Nephron (organoid): Measurements from ENCODE around the gene CDH4.
"Not testable (repeated sequence)": the region's sequence is repeated elsewhere in the genome, so short reads cannot be mapped to it uniquely, and the experiment has no call there.

Experiments used
- H3K27ac Mint-ChIP-seq, 3 experiments: 2 replicates each; pipeline ENCODE4 v1.8.0; 2020; ENCODE audit warnings: mixed read lengths in 3 of 3, mild to moderate bottlenecking in 2 of 3, moderate library complexity in 1 of 3
- H3K27me3 Mint-ChIP-seq: 2 replicates; pipeline ENCODE4 v1.8.0; 2021; ENCODE audit warnings: low read depth, mild to moderate bottlenecking, moderate library complexity, mixed read lengths
- H3K36me3 Mint-ChIP-seq: 2 replicates; pipeline ENCODE4 v1.8.0; 2020; ENCODE audit warnings: low read depth, mixed read lengths
- H3K4me1 Mint-ChIP-seq: 2 replicates; pipeline ENCODE4 v1.8.0; 2020; ENCODE audit warnings: mixed read lengths
- H3K4me3 Mint-ChIP-seq, 3 experiments: 2 replicates each; pipeline ENCODE4 v1.8.0; 2020; ENCODE audit warnings: mild to moderate bottlenecking in 3 of 3, mixed read lengths in 3 of 3, moderate library complexity in 2 of 3
- H3K9me3 Mint-ChIP-seq: 2 replicates; pipeline ENCODE4 v1.8.0; 2020; ENCODE audit warnings: mixed read lengths
- CTCF ChIP-seq, 3 experiments: fragments of 200-600 bp; sonication (generic); IDR thresholded peaks; one replicate each; pipeline ENCODE4 v1.5.0; 2021; ENCODE audit warnings: antibody characterized with exemption in 3 of 3; ENCODE audit not compliant: unreplicated experiment in 3 of 3

CDH4 gene

GRCh38 chr20:61969806-61970205 is 717.7 kb downstream of the CDH4 start:
- Mint-ChIP-seq H3K4me3 (no peak overlapping the region), H3K36me3 (peaks cover 31% of the 10 kb centered on the region), H3K4me1 (no peaks in the 10 kb centered on the region), H3K9me3 (no peaks in the 10 kb centered on the region), H3K27me3 (no peaks in the 10 kb centered on the region), H3K27ac (no peak overlapping the region)
- TF ChIP-seq CTCF (IDR thresholded peaks at IDR 0.05; ENCODE audit: unreplicated experiment in 3 of 3), result no peak

GRCh38 chr20:61970357-61970756 is 718.3 kb downstream of the CDH4 start:
- Mint-ChIP-seq H3K4me3 (no peak overlapping the region), H3K36me3 (peaks cover 34% of the 10 kb centered on the region), H3K27me3 (no peaks in the 10 kb centered on the region), H3K27ac (no peak overlapping the region), H3K9me3 (no peaks in the 10 kb centered on the region), H3K4me1 (no peaks in the 10 kb centered on the region)
- no peak for TF ChIP-seq CTCF (IDR thresholded peaks at IDR 0.05; ENCODE audit: unreplicated experiment in 3 of 3)

GRCh38 chr20:61971595-61971994 is 719.5 kb downstream of the CDH4 start:
- H3K27ac Mint-ChIP-seq, H3K27me3 Mint-ChIP-seq, H3K4me3 Mint-ChIP-seq, H3K9me3 Mint-ChIP-seq, H3K4me1 Mint-ChIP-seq: not testable (repeated sequence)
- peaks cover 38% of the 10 kb centered on the region for H3K36me3 Mint-ChIP-seq

- no peaks in the 10 kb centered on the region for H3K4me1 Mint-ChIP-seq
- H3K27ac Mint-ChIP-seq, result no peak overlapping the region
- H3K4me3 Mint-ChIP-seq, result no peak overlapping the region
- H3K36me3 Mint-ChIP-seq, result peaks cover 38% of the 10 kb centered on the region
- H3K9me3 Mint-ChIP-seq, result no peaks in the 10 kb centered on the region
- no peaks in the 10 kb centered on the region for H3K27me3 Mint-ChIP-seq
- no peak for TF ChIP-seq CTCF (IDR thresholded peaks at IDR 0.05; ENCODE audit: unreplicated experiment in 3 of 3)
Measured at GRCh38 chr20:61972636-61973508, 720.8 kb downstream of the CDH4 start.

GRCh38 chr20:61973515-61974356 is 721.7 kb downstream of the CDH4 start:
- Mint-ChIP-seq H3K27ac (no peak overlapping the region), H3K27me3 (no peaks in the 10 kb centered on the region), H3K4me3 (no peak overlapping the region), H3K36me3 (peaks cover 38% of the 10 kb centered on the region), H3K4me1 (no peaks in the 10 kb centered on the region), H3K9me3 (no peaks in the 10 kb centered on the region)
- no peak for TF ChIP-seq CTCF (IDR thresholded peaks at IDR 0.05; ENCODE audit: unreplicated experiment in 3 of 3)

- H3K9me3 Mint-ChIP-seq, result no peaks in the 10 kb centered on the region
- H3K4me3 Mint-ChIP-seq, result no peak overlapping the region
- peaks cover 38% of the 10 kb centered on the region for H3K36me3 Mint-ChIP-seq
- H3K4me1 Mint-ChIP-seq, result no peaks in the 10 kb centered on the region
- no peak overlapping the region for H3K27ac Mint-ChIP-seq
- TF ChIP-seq CTCF (IDR thresholded peaks at IDR 0.05; ENCODE audit: unreplicated experiment in 3 of 3), result no peak
- H3K27me3 Mint-ChIP-seq, result no peaks in the 10 kb centered on the region
Measured at GRCh38 chr20:61974357-61974665, 722.2 kb downstream of the CDH4 start.
